BJ (cell line): ENCODE results near the gene ESRRG. TPM values are rescaled to one million over a fixed set of nuclear protein-coding genes. Genes with fewer than 3 reads are reported as not detected.

Experiments
- CTCF ChIA-PET: fragments of 350-600 bp; formaldehyde crosslinking; extraction: SDS; loops from one replicate; lab custom pipeline; 2021; ENCODE audit warnings: antibody characterized with exemption, inconsistent platforms; lab: Yijun Ruan, JAX
- POLR2A ChIA-PET: fragments of 300-600 bp; sonication (Branson Sonifier 250); formaldehyde crosslinking; extraction: SDS; loops from one replicate; lab custom pipeline; 2021; ENCODE audit warnings: antibody characterized with exemption; lab: Charles Lee
- DNase-seq: peaks from one replicate; pipeline ENCODE4 v3.0.0-alpha.2; 2011; ENCODE audit warnings: low read depth
- H3K27me3 ChIP-seq: 2 replicates; pipeline ENCODE4 v1.6.0; 2011; ENCODE audit warnings: low read length; ENCODE audit not compliant: control insufficient read depth, insufficient read depth
- H3K36me3 ChIP-seq: 2 replicates; pipeline ENCODE4 v1.5.1; 2011; ENCODE audit warnings: low read length; ENCODE audit not compliant: control insufficient read depth, insufficient read depth
- H3K4me3 ChIP-seq: 2 replicates; pipeline ENCODE4 v1.5.1; 2011; ENCODE audit warnings: low read depth, mild to moderate bottlenecking, control low read depth, low read length
- CTCF ChIP-seq: IDR thresholded peaks from 2 replicates; pipeline ENCODE4 v1.5.1; 2011; ENCODE audit warnings: low read depth, mild to moderate bottlenecking, control low read depth, inconsistent platforms, low read length, moderate library complexity; ENCODE audit not compliant: insufficient read depth
- polyA minus RNA-seq: library from RNA; depleted of rRNA, polyadenylated mRNA; stranded (reverse); fragments of >200 nt; gene quantifications from 2 replicates; pipeline ENCODE4 v1.2.3, GENCODE V29; 2011; rRNA and poly(A)+ RNA removed
- polyA plus RNA-seq: library from polyadenylated mRNA; depleted of rRNA; stranded (reverse); fragments of >200 nt; gene quantifications from 2 replicates; pipeline ENCODE4 v1.2.3, GENCODE V29; 2011; rRNA removed

Gene ESRRG
- polyA plus RNA-seq (0.05 TPM in 1 of 2 replicates, not detected in the other), polyA minus RNA-seq (not detected in 2 replicates)

- CTCF ChIA-PET: interaction anchor here (1.3 to 1.4 kb wide), 2 partner anchors 10 to 27 kb away, joined by 4 read pairs; no protein-coding TSS in a partner anchor
- no peak for DNase-seq
These were observed at the start of gene ESRRG for GRCh38 chr1:216723274-216723780. Gene ESRRG (minus strand): TSS chr1:216723429. CDS start chr1:216723299, 130 bp downstream.

GRCh38 chr1:216771922-216772321 lies 48.7 kb upstream of the ESRRG start:
- Histone ChIP-seq H3K27me3 (no peaks in the 10 kb centered on the region), H3K4me3 (no peak overlapping the region), H3K36me3 (no peaks in the 10 kb centered on the region)
- POLR2A ChIA-PET: no interaction called here
- no peak for TF ChIP-seq CTCF
- CTCF ChIA-PET: interaction anchor here (1.3 kb wide), 1 partner anchor 461 kb away, joined by 3 read pairs; no protein-coding TSS in a partner anchor
- no peak for DNase-seq

More at GRCh38 chr1:216723274-216723780, at the start of gene ESRRG:
- POLR2A ChIA-PET: no interaction called here
- no peaks in the 10 kb centered on the region for H3K36me3 ChIP-seq
- peak within 1 kb of the TSS; percentile 11; the same call in 1 of the 2 replicates for H3K4me3 ChIP-seq
- TF ChIP-seq CTCF: no peak
- peaks cover 6% of the 10 kb centered on the region for H3K27me3 ChIP-seq

- no peak overlapping the region for H3K4me3 ChIP-seq
- POLR2A ChIA-PET: no interaction called here
- CTCF ChIA-PET: no interaction called here
- no peak for DNase-seq
- no peaks in the 10 kb centered on the region for H3K36me3 ChIP-seq
- TF ChIP-seq CTCF: no peak
- H3K27me3 ChIP-seq: no peaks in the 10 kb centered on the region
These were observed 43.6 kb upstream of the ESRRG start for GRCh38 chr1:216766633-216767327.

GRCh38 chr1:216765346-216766300 lies 42.4 kb upstream of the ESRRG start:
- CTCF ChIA-PET: no interaction called here
- Histone ChIP-seq H3K27me3 (no peaks in the 10 kb centered on the region), H3K4me3 (no peak overlapping the region), H3K36me3 (no peaks in the 10 kb centered on the region)
- no peak for TF ChIP-seq CTCF
- POLR2A ChIA-PET: no interaction called here
- DNase-seq: no peak
